Mesenchymal stem cell (in vitro differentiated cells and primary cell): ENCODE measurements around the gene MTMR2.

ENCODE experiments used
- DNase-seq: peaks from one replicate; pipeline ENCODE4 v3.0.0-alpha.2; 2013
- H2AFZ ChIP-seq: one replicate; pipeline ENCODE4 v1.6.1; 2013; ENCODE audit warnings: low read depth, mild to moderate bottlenecking, control low read depth, inconsistent platforms, low read length, moderate library complexity
- H2AK5ac ChIP-seq: 2 replicates; pipeline ENCODE4 v1.6.1; 2013; ENCODE audit warnings: low read length, moderate library complexity, mild to moderate bottlenecking, inconsistent platforms; ENCODE audit not compliant: severe bottlenecking
- H2BK120ac ChIP-seq: one replicate; pipeline ENCODE4 v1.6.1; 2013; ENCODE audit warnings: low read depth, mild to moderate bottlenecking, inconsistent platforms, low read length, moderate library complexity
- H2BK12ac ChIP-seq, 2 experiments: one replicate each; pipeline ENCODE4 v1.6.1; 2013; ENCODE audit warnings: inconsistent platforms in 2 of 2, low read length in 2 of 2, mild to moderate bottlenecking in 2 of 2, moderate library complexity in 2 of 2, control low read depth in 1 of 2
- H2BK15ac ChIP-seq: one replicate; pipeline ENCODE4 v1.6.1; 2013; ENCODE audit warnings: mild to moderate bottlenecking, low read depth, inconsistent platforms; ENCODE audit not compliant: poor library complexity, severe bottlenecking
- H2BK5ac ChIP-seq: 2 replicates; pipeline ENCODE4 v1.6.1; 2013; ENCODE audit warnings: low read depth, mild to moderate bottlenecking, low read length, control low read depth, inconsistent platforms; ENCODE audit not compliant: poor library complexity, severe bottlenecking
- H3K14ac ChIP-seq, 2 experiments: one replicate each; pipeline ENCODE4 v1.6.1; 2013; ENCODE audit warnings: inconsistent platforms in 2 of 2, low read length in 2 of 2, control low read depth in 1 of 2, mild to moderate bottlenecking in 1 of 2, moderate library complexity in 1 of 2
- H3K18ac ChIP-seq, 2 experiments: one replicate each; pipeline ENCODE4 v1.6.1; 2013; ENCODE audit warnings: inconsistent platforms in 2 of 2, low read length in 2 of 2, control low read depth in 1 of 2, low read depth in 1 of 2, mild to moderate bottlenecking in 1 of 2
- H3K23ac ChIP-seq, 2 experiments: one replicate each; pipeline ENCODE4 v1.6.1; 2013; ENCODE audit warnings: inconsistent platforms in 2 of 2, low read length in 2 of 2, mild to moderate bottlenecking in 2 of 2, moderate library complexity in 2 of 2, control low read depth in 1 of 2
- H3K27ac ChIP-seq: 2 replicates; pipeline ENCODE4 v1.5.1; 2013; ENCODE audit warnings: mild to moderate bottlenecking, moderate library complexity, low read length, control low read depth, inconsistent platforms; ENCODE audit not compliant: poor library complexity, severe bottlenecking
- H3K27me3 ChIP-seq, 2 experiments: 2 replicates each; pipeline versions ENCODE4 v1.6.1 to v1.7.0; 2013; ENCODE audit warnings: low read length in 2 of 2, mild to moderate bottlenecking in 2 of 2, moderate library complexity in 2 of 2, control low read depth in 1 of 2, inconsistent platforms in 1 of 2; ENCODE audit not compliant: control insufficient read depth in 1 of 2, insufficient read depth in 1 of 2
- H3K36me3 ChIP-seq, 2 experiments: 2 replicates each; pipeline versions ENCODE4 v1.6.1 to v1.7.0; 2013; ENCODE audit warnings: low read length in 2 of 2, control low read depth in 1 of 2, inconsistent platforms in 1 of 2, low read depth in 1 of 2, mild to moderate bottlenecking in 1 of 2; ENCODE audit not compliant: insufficient read depth in 2 of 2, control insufficient read depth in 1 of 2
- H3K4ac ChIP-seq, 2 experiments: one replicate each; pipeline ENCODE4 v1.6.1; 2013; ENCODE audit warnings: inconsistent platforms in 2 of 2, low read length in 2 of 2, mild to moderate bottlenecking in 2 of 2, moderate library complexity in 2 of 2, control low read depth in 1 of 2, low read depth in 1 of 2
- H3K4me1 ChIP-seq: 2 replicates; pipeline ENCODE4 v1.6.1; 2013; ENCODE audit warnings: low read depth, low read length, control low read depth; ENCODE audit not compliant: control insufficient read depth, insufficient read depth
- H3K4me2 ChIP-seq: 2 replicates; pipeline ENCODE4 v1.6.1; 2013; ENCODE audit warnings: low read length, mild to moderate bottlenecking, inconsistent platforms; ENCODE audit not compliant: poor library complexity, severe bottlenecking
- H3K4me3 ChIP-seq, 2 experiments: 2 replicates each; pipeline versions ENCODE4 v1.5.1 to v1.7.0; 2013; ENCODE audit warnings: low read length in 2 of 2, mild to moderate bottlenecking in 2 of 2, control low read depth in 1 of 2, low read depth in 1 of 2; ENCODE audit not compliant: insufficient read depth in 1 of 2
- H3K79me1 ChIP-seq: replicated peaks from 2 replicates; pipeline ENCODE4 v1.6.1; 2013; ENCODE audit warnings: mild to moderate bottlenecking, control low read depth, low read length, inconsistent platforms; ENCODE audit not compliant: poor library complexity, severe bottlenecking
- H3K9ac ChIP-seq: 2 replicates; pipeline ENCODE4 v1.7.0; 2013; ENCODE audit warnings: mild to moderate bottlenecking, low read length, moderate library complexity
- H3K9me3 ChIP-seq: 2 replicates; pipeline ENCODE4 v1.7.0; 2013; ENCODE audit warnings: mild to moderate bottlenecking, low read length; ENCODE audit not compliant: control insufficient read depth
- H4K8ac ChIP-seq: one replicate; pipeline ENCODE4 v1.6.1; 2013; ENCODE audit warnings: inconsistent platforms, mild to moderate bottlenecking, low read length, moderate library complexity
- H4K91ac ChIP-seq: one replicate; pipeline ENCODE4 v1.6.1; 2013; ENCODE audit warnings: mild to moderate bottlenecking, low read length, inconsistent platforms
- WGBS: methylation state at CpG from one replicate; pipeline ENCODE4 v1.1.7; 2013; ENCODE audit warnings: mixed read lengths; 5-methylcytosine and 5-hydroxymethylcytosine counted together

Gene MTMR2

DNA sequence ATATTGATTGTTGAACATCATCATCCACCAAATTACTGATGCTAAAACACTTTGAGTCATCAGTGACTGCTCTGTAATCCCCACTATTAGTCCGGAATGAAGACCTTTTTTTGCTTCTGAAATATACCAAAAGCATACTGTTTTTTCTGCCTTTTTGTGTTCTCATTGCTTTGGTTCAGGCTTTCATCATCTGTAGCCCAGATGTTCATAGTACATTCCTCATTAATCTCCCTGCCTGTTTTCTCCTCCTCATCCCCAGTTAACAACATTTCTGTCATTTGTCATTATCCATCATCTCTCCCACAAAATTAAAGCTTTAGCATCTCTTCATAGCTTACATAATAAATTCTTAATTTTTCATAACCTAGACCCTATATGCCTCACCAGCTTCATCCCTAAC lies 124.4 kb downstream of the MTMR2 start:
- no peaks in the 10 kb centered on the region for H3K4me1 ChIP-seq
- H2AK5ac ChIP-seq = no peak overlapping the region
- H2AFZ ChIP-seq = no peak overlapping the region
- H4K91ac ChIP-seq = no peak overlapping the region
- no peak overlapping the region for H4K8ac ChIP-seq
- H3K14ac ChIP-seq = no peak overlapping the region
- peaks cover 0 to 35% of the 10 kb centered on the region in 2 experiments for H3K36me3 ChIP-seq
- H2BK15ac ChIP-seq = no peak overlapping the region
- no peak overlapping the region for H3K4me3 ChIP-seq
- H2BK12ac ChIP-seq = no peak overlapping the region
- no peaks in the 10 kb centered on the region for H3K27me3 ChIP-seq
- no peak overlapping the region for H3K23ac ChIP-seq
- H2BK120ac ChIP-seq = no peak overlapping the region
- H2BK5ac ChIP-seq = no peak overlapping the region
- H3K9ac ChIP-seq = no peak overlapping the region
- no peak overlapping the region for H3K27ac ChIP-seq
- H3K4me2 ChIP-seq = no peak overlapping the region
- peaks cover 10% of the 10 kb centered on the region for H3K79me1 ChIP-seq
- no peak overlapping the region for H3K18ac ChIP-seq
- no peak overlapping the region for H3K4ac ChIP-seq
- no peak for DNase-seq
- WGBS = 90% methylated on average over 1 of the region's 1 CpG
- no peaks in the 10 kb centered on the region for H3K9me3 ChIP-seq

DNA sequence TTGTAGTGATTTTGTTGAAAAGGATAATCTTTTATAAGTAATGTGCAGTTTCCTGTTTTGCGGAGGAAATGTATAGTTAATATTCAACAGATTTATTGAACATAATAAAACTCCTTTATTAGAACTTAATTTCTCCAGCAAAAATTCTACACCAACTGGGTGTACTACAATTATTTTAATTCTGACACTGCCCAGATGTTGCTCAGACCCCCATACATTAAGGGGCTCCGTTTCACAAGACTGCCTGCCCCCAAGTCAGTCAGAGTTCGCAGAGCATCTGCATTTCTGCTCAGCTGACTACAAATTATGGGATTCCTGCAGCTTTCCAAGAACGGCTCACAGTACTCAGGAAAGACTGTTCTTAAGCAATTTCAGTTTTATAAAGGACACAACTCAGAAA lies 127.4 kb downstream of the MTMR2 start:
- Histone ChIP-seq H3K4me2 (no peak overlapping the region), H3K79me1 (peaks cover 13% of the 10 kb centered on the region), H2BK12ac (no peak overlapping the region), H4K91ac (no peak overlapping the region), H2BK120ac (no peak overlapping the region), H3K4me3 (no peak overlapping the region), H3K9me3 (no peaks in the 10 kb centered on the region), H3K4ac (no peak overlapping the region), H3K4me1 (peaks cover 2% of the 10 kb centered on the region), H3K27ac (no peak overlapping the region), H2AK5ac (no peak overlapping the region), H3K9ac (no peak overlapping the region), H3K18ac (no peak overlapping the region), H3K36me3 (peaks cover 0 to 17% of the 10 kb centered on the region in 2 experiments), H4K8ac (no peak overlapping the region), H3K23ac (no peak overlapping the region), H3K27me3 (no peaks in the 10 kb centered on the region), H2BK5ac (no peak overlapping the region), H2AFZ (no peak overlapping the region), H2BK15ac (no peak overlapping the region), H3K14ac (no peak overlapping the region)
- 84% methylated on average over 3 of the region's 4 CpGs for WGBS
- no peak for DNase-seq

DNA sequence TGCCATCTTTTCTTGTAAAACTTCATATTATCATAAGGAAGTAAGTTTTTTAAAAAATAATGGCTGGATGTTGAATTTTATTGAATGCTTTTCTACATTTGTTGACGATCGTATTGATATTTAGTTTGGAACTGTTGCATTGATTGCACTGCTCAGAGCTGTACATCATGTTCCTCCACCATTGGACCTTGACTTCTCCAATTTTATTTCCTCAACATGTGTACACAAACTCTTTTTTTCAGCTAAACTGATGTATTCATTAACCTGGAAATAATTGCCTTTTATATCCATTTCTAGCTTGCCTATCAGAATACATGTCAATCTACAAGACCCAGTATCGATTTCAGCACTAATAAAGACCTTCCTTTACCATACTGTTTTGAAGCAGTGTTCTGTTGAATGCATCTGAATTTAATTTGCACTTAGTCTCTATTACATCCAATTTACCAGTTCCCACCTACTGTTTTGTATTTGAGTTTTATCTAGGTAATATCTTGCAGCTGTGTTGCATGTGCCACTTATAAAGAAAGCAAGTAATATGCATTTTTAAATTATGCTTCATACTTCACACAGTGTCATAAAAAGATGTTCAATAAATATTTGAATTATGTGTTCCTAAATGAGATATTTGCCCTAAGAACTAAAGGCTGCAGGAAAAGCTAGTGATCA lies 128.1 kb downstream of the MTMR2 start:
- Histone ChIP-seq H2BK15ac (no peak overlapping the region), H4K8ac (no peak overlapping the region), H3K4me3 (no peak overlapping the region), H3K36me3 (peaks cover 0 to 13% of the 10 kb centered on the region in 2 experiments), H3K27ac (no peak overlapping the region), H3K27me3 (no peaks in the 10 kb centered on the region), H3K9me3 (no peaks in the 10 kb centered on the region), H3K4ac (no peak overlapping the region), H2AK5ac (no peak overlapping the region), H3K4me2 (no peak overlapping the region), H3K23ac (no peak overlapping the region), H3K14ac (no peak overlapping the region), H2BK12ac (no peak overlapping the region), H4K91ac (no peak overlapping the region), H3K4me1 (peaks cover 2% of the 10 kb centered on the region), H3K79me1 (peaks cover 13% of the 10 kb centered on the region), H2BK5ac (no peak overlapping the region), H3K18ac (no peak overlapping the region), H3K9ac (no peak overlapping the region), H2AFZ (no peak overlapping the region), H2BK120ac (no peak overlapping the region)
- no peak for DNase-seq
- WGBS = 100% methylated on average over 2 of the region's 3 CpGs

DNA sequence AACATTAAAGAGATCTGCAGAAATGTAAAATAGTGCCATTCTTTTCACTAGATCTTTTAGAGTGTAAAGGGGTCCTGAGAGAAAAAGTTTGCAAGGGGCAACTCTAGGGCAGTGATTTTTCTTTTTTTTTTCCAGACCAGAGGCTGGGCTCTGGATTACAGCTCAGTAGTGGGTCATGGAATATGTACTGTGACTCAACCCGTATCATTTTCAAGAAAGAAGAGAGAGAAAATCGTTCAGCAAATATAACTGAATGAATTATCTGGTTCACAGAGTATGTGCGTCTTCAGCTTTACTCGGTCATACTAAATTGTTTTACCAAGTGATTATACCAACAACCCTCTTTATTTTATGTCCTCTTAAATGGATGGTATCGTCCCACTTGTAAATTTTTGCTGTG lies 129.8 kb downstream of the MTMR2 start:
- Histone ChIP-seq H2AFZ (no peak overlapping the region), H2AK5ac (no peak overlapping the region), H3K4me1 (peaks cover 2% of the 10 kb centered on the region), H3K4me3 (no peak overlapping the region), H3K14ac (no peak overlapping the region), H3K4me2 (no peak overlapping the region), H2BK12ac (no peak overlapping the region), H3K27me3 (no peaks in the 10 kb centered on the region), H3K27ac (no peak overlapping the region), H2BK5ac (no peak overlapping the region), H3K36me3 (no peaks in the 10 kb centered on the region), H3K4ac (no peak overlapping the region), H3K23ac (no peak overlapping the region), H4K91ac (no peak overlapping the region), H3K79me1 (peaks cover 9% of the 10 kb centered on the region), H2BK120ac (no peak overlapping the region), H2BK15ac (no peak overlapping the region), H3K18ac (no peak overlapping the region), H4K8ac (no peak overlapping the region), H3K9ac (no peak overlapping the region), H3K9me3 (no peaks in the 10 kb centered on the region)
- no peak for DNase-seq
- 100% methylated on average over 1 of the region's 5 CpGs for WGBS
